Cardiac muscle cell (in vitro differentiated cells and primary cell): Measurements from ENCODE around the gene GREB1. TPM values are rescaled to one million over a fixed set of nuclear protein-coding genes. Genes with fewer than 3 reads are reported as not detected.

Experiments
- DNase-seq, 2 donors: peaks; one replicate each; pipeline versions ENCODE4 v3.0.0 to v3.0.0-alpha.2; 2010 to 2017; ENCODE audit warnings: low read depth in 1 of 2, low spot score in 1 of 2
- H3K27ac ChIP-seq: fragments of 200-600 bp; sonication (generic); 2 replicates; pipeline ENCODE4 v1.5.1; 2016
- H3K27me3 ChIP-seq: fragments of 200-600 bp; sonication (generic); 2 replicates; pipeline ENCODE4 v1.6.0; 2016; ENCODE audit warnings: control low read depth
- H3K36me3 ChIP-seq: fragments of 200-600 bp; sonication (generic); 2 replicates; pipeline ENCODE4 v1.5.1; 2016; ENCODE audit warnings: control low read depth
- H3K4me1 ChIP-seq: fragments of 200-600 bp; sonication (generic); 2 replicates; pipeline ENCODE4 v1.8.1; 2017; ENCODE audit warnings: low read depth, mild to moderate bottlenecking, mixed run types
- H3K4me3 ChIP-seq: fragments of 200-600 bp; sonication (generic); 2 replicates; pipeline ENCODE4 v1.5.1; 2016; ENCODE audit warnings: mild to moderate bottlenecking
- H3K9me3 ChIP-seq: fragments of 200-600 bp; sonication (generic); 2 replicates; pipeline ENCODE4 v1.5.1; 2017; ENCODE audit warnings: low read depth, mild to moderate bottlenecking, control low read depth
- polyA plus RNA-seq: library from polyadenylated mRNA; unstranded; fragments of >200 nt; fragmentation: Nextera tagmentation; extraction: Ambion mirVana; gene quantifications from 2 replicates; pipeline ENCODE4 v1.2.1, GENCODE V29; 2016
- total RNA-seq: library from RNA; depleted of rRNA; stranded (reverse); fragments of >200 nt; gene quantifications from 2 replicates; pipeline ENCODE4 v1.2.3, GENCODE V29; 2016
- TF ChIP-seq, protein P1 (sequence below): IDR thresholded peaks from 2 replicates; pipeline ENCODE4 v1.5.1; 2012; ENCODE audit warnings: low read depth, mild to moderate bottlenecking, low read length

Gene GREB1
- total and polyA plus RNA-seq, 2 experiments from 2014 or later: 27.1 to 50.5 TPM

DNA sequence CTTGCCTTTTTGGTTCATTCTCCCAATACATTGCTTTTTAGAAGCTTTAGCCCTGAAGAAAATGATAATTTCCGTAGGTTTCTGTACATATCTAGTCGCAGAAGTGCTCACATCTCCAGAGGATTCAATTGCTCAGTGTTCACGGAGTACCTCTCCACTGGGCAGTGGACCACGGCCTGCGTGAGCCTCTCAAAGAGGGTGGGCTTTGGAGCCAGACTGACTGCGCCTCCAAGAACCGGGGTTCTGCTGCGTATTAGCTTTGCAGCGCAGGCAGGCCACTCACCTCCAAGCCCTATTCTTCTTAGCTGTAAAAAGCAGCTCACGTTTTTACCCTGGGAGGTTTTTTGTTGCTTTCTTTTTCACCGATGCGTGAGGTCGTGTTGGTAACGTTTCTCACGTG, 100.7 kb downstream of the GREB1 start:
- TF ChIP-seq, protein P1, sequence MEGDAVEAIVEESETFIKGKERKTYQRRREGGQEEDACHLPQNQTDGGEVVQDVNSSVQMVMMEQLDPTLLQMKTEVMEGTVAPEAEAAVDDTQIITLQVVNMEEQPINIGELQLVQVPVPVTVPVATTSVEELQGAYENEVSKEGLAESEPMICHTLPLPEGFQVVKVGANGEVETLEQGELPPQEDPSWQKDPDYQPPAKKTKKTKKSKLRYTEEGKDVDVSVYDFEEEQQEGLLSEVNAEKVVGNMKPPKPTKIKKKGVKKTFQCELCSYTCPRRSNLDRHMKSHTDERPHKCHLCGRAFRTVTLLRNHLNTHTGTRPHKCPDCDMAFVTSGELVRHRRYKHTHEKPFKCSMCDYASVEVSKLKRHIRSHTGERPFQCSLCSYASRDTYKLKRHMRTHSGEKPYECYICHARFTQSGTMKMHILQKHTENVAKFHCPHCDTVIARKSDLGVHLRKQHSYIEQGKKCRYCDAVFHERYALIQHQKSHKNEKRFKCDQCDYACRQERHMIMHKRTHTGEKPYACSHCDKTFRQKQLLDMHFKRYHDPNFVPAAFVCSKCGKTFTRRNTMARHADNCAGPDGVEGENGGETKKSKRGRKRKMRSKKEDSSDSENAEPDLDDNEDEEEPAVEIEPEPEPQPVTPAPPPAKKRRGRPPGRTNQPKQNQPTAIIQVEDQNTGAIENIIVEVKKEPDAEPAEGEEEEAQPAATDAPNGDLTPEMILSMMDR: no peak
- Histone ChIP-seq H3K36me3 (peaks cover 61% of the 10 kb centered on the region), H3K27ac (no peak overlapping the region), H3K9me3 (no peaks in the 10 kb centered on the region), H3K4me1 (no peaks in the 10 kb centered on the region), H3K4me3 (no peak overlapping the region), H3K27me3 (no peaks in the 10 kb centered on the region)
- no peak for DNase-seq

DNA sequence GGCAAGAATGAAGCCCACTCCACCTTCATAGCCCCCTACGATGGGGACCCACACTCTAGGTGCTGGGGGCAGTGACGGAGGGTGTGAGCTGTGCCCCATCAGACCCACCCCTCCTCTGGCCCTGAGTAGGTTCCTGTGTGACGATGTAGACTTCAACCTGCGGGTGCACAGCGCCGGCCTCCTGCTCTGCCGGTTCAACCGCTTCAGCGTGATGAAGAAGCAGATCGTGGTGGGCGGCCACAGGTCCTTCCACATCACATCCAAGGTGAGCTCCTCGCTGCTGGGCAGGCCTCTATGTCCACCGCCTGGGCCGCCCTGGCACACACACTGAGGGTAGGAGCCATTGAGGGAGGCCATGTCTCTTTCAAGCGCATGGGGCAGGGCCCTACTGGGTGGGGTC, 101.3 kb downstream of the GREB1 start:
- H3K36me3 ChIP-seq: peaks cover 64% of the 10 kb centered on the region
- no peak for DNase-seq
- TF ChIP-seq, protein P1: no peak

DNA sequence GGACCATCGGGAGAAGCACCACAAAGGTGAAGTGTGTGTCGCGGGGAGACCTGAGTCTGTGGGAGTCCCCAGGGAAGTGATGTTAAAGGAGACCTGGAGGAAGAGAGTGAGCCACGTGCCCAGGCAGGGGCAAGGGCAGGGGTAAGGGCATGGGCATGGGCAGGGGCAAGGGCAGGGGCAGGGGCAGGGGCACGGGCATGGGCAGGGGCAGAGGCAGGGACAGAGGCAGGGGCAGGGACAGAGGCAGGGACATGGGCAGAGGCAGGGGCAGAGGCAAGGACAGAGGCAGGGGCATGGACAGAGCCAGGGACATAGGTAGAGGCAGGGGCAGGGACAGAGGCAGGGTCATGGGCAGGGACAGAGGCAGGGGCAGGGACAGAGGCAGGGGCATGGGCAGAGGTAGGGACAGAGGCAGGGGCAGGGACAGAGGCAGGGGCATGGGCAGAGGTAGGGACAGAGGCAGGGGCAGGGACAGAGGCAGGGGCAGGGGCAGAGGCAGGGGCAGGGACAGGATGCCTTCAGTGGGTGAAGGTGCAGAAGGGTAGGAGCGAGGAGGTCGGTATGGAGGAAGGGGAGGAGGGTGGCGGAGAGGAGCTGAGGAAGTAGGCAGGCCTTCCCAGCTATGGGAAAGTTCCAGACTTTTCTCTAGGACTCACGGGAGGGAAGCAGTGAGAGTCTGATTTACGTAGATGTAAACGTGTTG, 102.9 kb downstream of the GREB1 start:
- Histone ChIP-seq H3K27me3 (no peaks in the 10 kb centered on the region), H3K4me1 (no peaks in the 10 kb centered on the region), H3K9me3 (no peaks in the 10 kb centered on the region), H3K36me3 (peaks cover 61% of the 10 kb centered on the region), H3K4me3 (no peak overlapping the region), H3K27ac (no peak overlapping the region)
- DNase-seq: no peak
- TF ChIP-seq, protein P1: no peak

More for the DNA sequence above, 101.3 kb downstream of the GREB1 start:
- no peak overlapping the region for H3K4me3 ChIP-seq
- H3K27ac ChIP-seq: no peak overlapping the region
- no peaks in the 10 kb centered on the region for H3K27me3 ChIP-seq
- no peaks in the 10 kb centered on the region for H3K9me3 ChIP-seq
- H3K4me1 ChIP-seq: no peaks in the 10 kb centered on the region

DNA sequence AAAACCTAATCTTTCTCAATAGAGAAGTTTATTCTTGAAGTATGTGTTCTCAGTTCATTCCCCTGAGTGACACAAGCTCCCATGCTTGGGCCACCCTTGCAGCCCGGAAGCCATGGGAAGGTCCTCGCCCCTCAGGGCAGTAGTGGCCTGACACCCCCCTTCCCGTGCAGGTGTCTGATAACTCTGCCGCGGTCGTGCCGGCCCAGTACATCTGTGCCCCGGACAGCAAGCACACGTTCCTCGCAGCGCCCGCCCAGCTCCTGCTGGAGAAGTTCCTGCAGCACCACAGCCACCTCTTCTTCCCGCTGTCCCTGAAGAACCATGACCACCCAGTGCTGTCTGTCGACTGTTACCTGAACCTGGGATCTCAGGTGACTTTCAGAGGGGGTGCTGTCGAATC, 103.7 kb downstream of the GREB1 start:
- Histone ChIP-seq H3K27me3 (no peaks in the 10 kb centered on the region), H3K36me3 (peaks cover 61% of the 10 kb centered on the region), H3K4me3 (no peak overlapping the region), H3K9me3 (no peaks in the 10 kb centered on the region), H3K4me1 (no peaks in the 10 kb centered on the region), H3K27ac (no peak overlapping the region)
- TF ChIP-seq, protein P1: no peak
- no peak for DNase-seq

DNA sequence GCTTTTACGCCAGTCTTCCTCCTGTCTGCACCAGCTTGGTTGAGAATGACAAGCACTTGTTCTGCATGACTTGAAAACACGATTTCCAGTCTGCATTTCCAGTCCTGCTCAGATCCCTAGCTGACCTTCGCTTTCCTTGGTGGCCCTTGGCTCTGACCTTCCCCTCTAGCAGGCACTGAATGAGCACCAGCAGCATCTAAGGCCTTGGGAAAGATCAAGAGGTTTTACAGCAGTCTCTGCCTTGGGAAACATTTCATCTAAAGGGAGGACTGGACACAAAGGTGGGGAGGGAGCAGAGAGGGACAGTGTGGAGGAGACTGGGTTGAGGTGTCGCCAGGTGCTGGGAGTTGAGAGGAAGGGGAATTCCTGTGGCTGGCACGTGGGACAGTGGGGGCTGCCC, 105.7 kb downstream of the GREB1 start:
- Histone ChIP-seq H3K27me3 (no peaks in the 10 kb centered on the region), H3K4me1 (no peaks in the 10 kb centered on the region), H3K36me3 (peaks cover 53% of the 10 kb centered on the region), H3K4me3 (no peak overlapping the region), H3K27ac (no peak overlapping the region), H3K9me3 (no peaks in the 10 kb centered on the region)
- TF ChIP-seq, protein P1: no peak
- DNase-seq: no peak
